ENCODE measurements around the gene SLC29A3. TPM values are rescaled to one million over a fixed set of nuclear protein-coding genes. Genes with fewer than 3 reads are reported as not detected.

The SLC29A3 gene
- polyA plus RNA-seq, 1 of the 3 experiments (the other 2 are of a cell fraction) = 3.8 TPM

DNA sequence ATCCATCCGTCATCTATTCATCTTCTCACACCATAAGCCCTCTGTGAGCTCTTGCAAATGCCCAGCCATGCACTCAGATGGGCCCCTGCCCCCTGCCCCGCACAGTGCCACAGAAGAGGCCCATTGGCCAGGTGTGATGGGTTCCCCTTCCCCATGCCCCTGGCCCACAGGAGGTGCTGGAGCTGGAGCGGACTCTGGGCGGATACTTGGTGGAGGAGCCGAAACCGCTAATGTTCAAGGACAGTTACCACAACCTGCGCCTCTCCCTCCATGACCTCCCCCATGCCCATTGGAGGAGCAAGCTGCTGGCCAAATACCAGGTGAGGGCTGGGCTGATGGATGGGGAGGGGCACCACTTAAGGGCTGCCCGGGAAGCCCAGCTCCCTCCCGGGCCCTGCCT lies 23.4 kb upstream of the SLC29A3 start:
- no peaks in the 10 kb centered on the region for H3K79me2 ChIP-seq (ENCODE audit: insufficient read depth)
- H3K4me1 ChIP-seq (ENCODE audit: control insufficient read depth in 1 of 2, insufficient read depth in 2 of 2, low read depth in 1 of 2, low read length in 1 of 2) = peaks cover 0 to 4% of the 10 kb centered on the region in 2 experiments; a peak in 1 of 4 replicates
- ChIA-PET POLR2A (no interaction called here), CTCF (interaction anchor here (0.6 to 7.8 kb wide), 8 partner anchors 10 to 392 kb away, joined by 3 to 38 read pairs (median 4); no protein-coding TSS in a partner anchor)
- no peak for TF ChIP-seq NFIC (IDR thresholded peaks at IDR 0.05; ENCODE audit: borderline replicate concordance)
- TF ChIP-seq, protein P1, sequence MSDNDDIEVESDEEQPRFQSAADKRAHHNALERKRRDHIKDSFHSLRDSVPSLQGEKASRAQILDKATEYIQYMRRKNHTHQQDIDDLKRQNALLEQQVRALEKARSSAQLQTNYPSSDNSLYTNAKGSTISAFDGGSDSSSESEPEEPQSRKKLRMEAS (IDR thresholded peaks at IDR 0.05; ENCODE audit: low read depth) = no peak
- TF ChIP-seq TAF1 (IDR thresholded peaks at IDR 0.05; ENCODE audit: borderline replicate concordance, low read depth, low read length) = no peak
- no peak for TF ChIP-seq POLR2AphosphoS5 (IDR thresholded peaks at IDR 0.05; ENCODE audit: low read depth, low read length)
- TF ChIP-seq, protein P2, sequence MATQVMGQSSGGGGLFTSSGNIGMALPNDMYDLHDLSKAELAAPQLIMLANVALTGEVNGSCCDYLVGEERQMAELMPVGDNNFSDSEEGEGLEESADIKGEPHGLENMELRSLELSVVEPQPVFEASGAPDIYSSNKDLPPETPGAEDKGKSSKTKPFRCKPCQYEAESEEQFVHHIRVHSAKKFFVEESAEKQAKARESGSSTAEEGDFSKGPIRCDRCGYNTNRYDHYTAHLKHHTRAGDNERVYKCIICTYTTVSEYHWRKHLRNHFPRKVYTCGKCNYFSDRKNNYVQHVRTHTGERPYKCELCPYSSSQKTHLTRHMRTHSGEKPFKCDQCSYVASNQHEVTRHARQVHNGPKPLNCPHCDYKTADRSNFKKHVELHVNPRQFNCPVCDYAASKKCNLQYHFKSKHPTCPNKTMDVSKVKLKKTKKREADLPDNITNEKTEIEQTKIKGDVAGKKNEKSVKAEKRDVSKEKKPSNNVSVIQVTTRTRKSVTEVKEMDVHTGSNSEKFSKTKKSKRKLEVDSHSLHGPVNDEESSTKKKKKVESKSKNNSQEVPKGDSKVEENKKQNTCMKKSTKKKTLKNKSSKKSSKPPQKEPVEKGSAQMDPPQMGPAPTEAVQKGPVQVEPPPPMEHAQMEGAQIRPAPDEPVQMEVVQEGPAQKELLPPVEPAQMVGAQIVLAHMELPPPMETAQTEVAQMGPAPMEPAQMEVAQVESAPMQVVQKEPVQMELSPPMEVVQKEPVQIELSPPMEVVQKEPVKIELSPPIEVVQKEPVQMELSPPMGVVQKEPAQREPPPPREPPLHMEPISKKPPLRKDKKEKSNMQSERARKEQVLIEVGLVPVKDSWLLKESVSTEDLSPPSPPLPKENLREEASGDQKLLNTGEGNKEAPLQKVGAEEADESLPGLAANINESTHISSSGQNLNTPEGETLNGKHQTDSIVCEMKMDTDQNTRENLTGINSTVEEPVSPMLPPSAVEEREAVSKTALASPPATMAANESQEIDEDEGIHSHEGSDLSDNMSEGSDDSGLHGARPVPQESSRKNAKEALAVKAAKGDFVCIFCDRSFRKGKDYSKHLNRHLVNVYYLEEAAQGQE (IDR thresholded peaks at IDR 0.05; ENCODE audit: low read depth, low read length) = no peak
- no peak for TF ChIP-seq RXRA (IDR thresholded peaks at IDR 0.05; ENCODE audit: borderline replicate concordance, low read depth)
- no peak for TF ChIP-seq YY1 (IDR thresholded peaks at IDR 0.05; ENCODE audit: low read depth)
- TF ChIP-seq FOSL2 (IDR thresholded peaks at IDR 0.05; ENCODE audit: borderline replicate concordance, low read depth) = no peak
- TF ChIP-seq, protein P3, sequence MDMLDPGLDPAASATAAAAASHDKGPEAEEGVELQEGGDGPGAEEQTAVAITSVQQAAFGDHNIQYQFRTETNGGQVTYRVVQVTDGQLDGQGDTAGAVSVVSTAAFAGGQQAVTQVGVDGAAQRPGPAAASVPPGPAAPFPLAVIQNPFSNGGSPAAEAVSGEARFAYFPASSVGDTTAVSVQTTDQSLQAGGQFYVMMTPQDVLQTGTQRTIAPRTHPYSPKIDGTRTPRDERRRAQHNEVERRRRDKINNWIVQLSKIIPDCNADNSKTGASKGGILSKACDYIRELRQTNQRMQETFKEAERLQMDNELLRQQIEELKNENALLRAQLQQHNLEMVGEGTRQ (IDR thresholded peaks at IDR 0.05; ENCODE audit: borderline replicate concordance, low read depth, low read length) = no peak
- TF ChIP-seq GABPA (IDR thresholded peaks at IDR 0.05; ENCODE audit: low read depth) = no peak
- TF ChIP-seq FOXJ3 (CRISPR knock-in tag; IDR thresholded peaks at IDR 0.05) = no peak
- TF ChIP-seq CHD2 (IDR thresholded peaks at IDR 0.05; ENCODE audit: low read length, partially characterized antibody) = no peak
- no peak for TF ChIP-seq RFX5 (IDR thresholded peaks at IDR 0.05; ENCODE audit: low read length)
- TF ChIP-seq, protein P4, sequence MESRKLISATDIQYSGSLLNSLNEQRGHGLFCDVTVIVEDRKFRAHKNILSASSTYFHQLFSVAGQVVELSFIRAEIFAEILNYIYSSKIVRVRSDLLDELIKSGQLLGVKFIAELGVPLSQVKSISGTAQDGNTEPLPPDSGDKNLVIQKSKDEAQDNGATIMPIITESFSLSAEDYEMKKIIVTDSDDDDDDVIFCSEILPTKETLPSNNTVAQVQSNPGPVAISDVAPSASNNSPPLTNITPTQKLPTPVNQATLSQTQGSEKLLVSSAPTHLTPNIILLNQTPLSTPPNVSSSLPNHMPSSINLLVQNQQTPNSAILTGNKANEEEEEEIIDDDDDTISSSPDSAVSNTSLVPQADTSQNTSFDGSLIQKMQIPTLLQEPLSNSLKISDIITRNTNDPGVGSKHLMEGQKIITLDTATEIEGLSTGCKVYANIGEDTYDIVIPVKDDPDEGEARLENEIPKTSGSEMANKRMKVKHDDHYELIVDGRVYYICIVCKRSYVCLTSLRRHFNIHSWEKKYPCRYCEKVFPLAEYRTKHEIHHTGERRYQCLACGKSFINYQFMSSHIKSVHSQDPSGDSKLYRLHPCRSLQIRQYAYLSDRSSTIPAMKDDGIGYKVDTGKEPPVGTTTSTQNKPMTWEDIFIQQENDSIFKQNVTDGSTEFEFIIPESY (IDR thresholded peaks at IDR 0.05; ENCODE audit: borderline replicate concordance, low read depth) = no peak
- TF ChIP-seq, protein P5, sequence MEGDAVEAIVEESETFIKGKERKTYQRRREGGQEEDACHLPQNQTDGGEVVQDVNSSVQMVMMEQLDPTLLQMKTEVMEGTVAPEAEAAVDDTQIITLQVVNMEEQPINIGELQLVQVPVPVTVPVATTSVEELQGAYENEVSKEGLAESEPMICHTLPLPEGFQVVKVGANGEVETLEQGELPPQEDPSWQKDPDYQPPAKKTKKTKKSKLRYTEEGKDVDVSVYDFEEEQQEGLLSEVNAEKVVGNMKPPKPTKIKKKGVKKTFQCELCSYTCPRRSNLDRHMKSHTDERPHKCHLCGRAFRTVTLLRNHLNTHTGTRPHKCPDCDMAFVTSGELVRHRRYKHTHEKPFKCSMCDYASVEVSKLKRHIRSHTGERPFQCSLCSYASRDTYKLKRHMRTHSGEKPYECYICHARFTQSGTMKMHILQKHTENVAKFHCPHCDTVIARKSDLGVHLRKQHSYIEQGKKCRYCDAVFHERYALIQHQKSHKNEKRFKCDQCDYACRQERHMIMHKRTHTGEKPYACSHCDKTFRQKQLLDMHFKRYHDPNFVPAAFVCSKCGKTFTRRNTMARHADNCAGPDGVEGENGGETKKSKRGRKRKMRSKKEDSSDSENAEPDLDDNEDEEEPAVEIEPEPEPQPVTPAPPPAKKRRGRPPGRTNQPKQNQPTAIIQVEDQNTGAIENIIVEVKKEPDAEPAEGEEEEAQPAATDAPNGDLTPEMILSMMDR (IDR thresholded peaks at IDR 0.05) = no peak
- no peak for TF ChIP-seq TEAD4 (IDR thresholded peaks at IDR 0.05; ENCODE audit: borderline replicate concordance, insufficient read depth)
- TF ChIP-seq, protein P6, sequence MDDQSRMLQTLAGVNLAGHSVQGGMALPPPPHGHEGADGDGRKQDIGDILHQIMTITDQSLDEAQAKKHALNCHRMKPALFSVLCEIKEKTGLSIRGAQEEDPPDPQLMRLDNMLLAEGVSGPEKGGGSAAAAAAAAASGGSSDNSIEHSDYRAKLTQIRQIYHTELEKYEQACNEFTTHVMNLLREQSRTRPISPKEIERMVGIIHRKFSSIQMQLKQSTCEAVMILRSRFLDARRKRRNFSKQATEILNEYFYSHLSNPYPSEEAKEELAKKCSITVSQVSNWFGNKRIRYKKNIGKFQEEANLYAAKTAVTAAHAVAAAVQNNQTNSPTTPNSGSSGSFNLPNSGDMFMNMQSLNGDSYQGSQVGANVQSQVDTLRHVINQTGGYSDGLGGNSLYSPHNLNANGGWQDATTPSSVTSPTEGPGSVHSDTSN (IDR thresholded peaks at IDR 0.05) = no peak
- no peak for TF ChIP-seq MXI1 (IDR thresholded peaks at IDR 0.05; ENCODE audit: low read depth, low read length)
- TF ChIP-seq, protein P7, sequence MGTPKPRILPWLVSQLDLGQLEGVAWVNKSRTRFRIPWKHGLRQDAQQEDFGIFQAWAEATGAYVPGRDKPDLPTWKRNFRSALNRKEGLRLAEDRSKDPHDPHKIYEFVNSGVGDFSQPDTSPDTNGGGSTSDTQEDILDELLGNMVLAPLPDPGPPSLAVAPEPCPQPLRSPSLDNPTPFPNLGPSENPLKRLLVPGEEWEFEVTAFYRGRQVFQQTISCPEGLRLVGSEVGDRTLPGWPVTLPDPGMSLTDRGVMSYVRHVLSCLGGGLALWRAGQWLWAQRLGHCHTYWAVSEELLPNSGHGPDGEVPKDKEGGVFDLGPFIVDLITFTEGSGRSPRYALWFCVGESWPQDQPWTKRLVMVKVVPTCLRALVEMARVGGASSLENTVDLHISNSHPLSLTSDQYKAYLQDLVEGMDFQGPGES (IDR thresholded peaks at IDR 0.05; ENCODE audit: low read depth, low read length) = no peak
- no peak for TF ChIP-seq SMC3 (IDR thresholded peaks at IDR 0.05; ENCODE audit: low read depth, low read length)
- H3K9me2 ChIP-seq = no peaks in the 10 kb centered on the region
- no peak overlapping the region for H3K9ac ChIP-seq
- no peak for DNase-seq
- no peaks in the 10 kb centered on the region for H3K9me3 ChIP-seq
- WGBS (ENCODE audit: low lambda C conversion rate) = 92% methylated on average over 9 of the region's 9 CpGs
- no peak overlapping the region for H3K4me3 ChIP-seq (ENCODE audit: low read depth in 2 of 2, low read length in 1 of 2)
- peaks cover 3% of the 10 kb centered on the region for H3F3A ChIP-seq (replicated peaks; ENCODE audit: insufficient read depth)
- no peaks in the 10 kb centered on the region for H3K27me3 ChIP-seq (ENCODE audit: insufficient read depth)
- H3K27ac ChIP-seq (ENCODE audit: low read depth in 2 of 2, low read length in 1 of 2) = no peak overlapping the region; a peak in 1 of 4 replicates
- H2AFZ ChIP-seq (ENCODE audit: low read depth) = no peak overlapping the region
- H4K20me1 ChIP-seq (ENCODE audit: insufficient read depth) = peaks cover 12% of the 10 kb centered on the region
- H3K4me2 ChIP-seq = no peak overlapping the region
- H3K36me3 ChIP-seq (replicated peaks in 1 of 2; ENCODE audit: control insufficient read depth in 1 of 2, insufficient read depth in 2 of 2, low read length in 1 of 2) = peaks cover 27 to 66% of the 10 kb centered on the region in 2 experiments

All from SK-N-SH (cell line).